Measurements from ENCODE around the gene SNX18. TPM values are rescaled to one million over a fixed set of nuclear protein-coding genes. Genes with fewer than 3 reads are reported as not detected.

The SNX18 gene
- total and polyA plus RNA-seq, 10 of the 15 experiments (the other 5 are each of a cell fraction or from before 2014, with no cell fraction given) = 0.27 to 1.7 (median 0.47) TPM

DNA sequence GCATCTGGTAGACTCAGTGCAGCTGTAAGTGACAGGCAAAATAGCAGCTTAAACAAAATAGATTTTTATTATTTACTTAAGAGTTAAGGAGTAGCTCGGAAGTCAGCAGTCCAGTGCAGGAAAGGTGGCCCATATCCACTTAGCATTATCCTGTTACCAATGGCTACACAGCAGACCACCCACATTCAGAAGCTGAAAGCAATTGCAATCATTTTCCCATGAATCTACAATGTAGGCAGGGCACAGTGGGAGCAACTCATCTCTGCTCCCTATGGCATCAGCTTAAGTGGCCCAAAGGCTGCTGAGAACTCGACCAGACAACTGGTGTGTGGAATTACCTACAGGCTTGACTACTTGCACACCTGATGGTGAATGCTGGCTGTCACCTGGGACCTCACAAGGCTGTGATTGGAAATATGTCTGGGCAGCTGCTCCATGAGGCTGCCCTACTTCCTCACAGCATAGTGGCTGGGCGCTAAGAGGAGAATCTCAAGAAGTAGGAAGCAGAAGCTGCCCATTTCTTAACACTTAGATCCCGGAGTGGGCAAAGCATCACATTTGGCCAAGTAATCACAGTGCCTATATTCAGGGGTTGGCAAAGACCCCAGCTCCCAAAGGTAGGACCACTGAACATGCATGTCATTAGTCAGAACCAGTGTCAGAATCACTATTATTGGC, 56.4 kb downstream of the SNX18 start:
- no peak overlapping the region for H3K4me3 ChIP-seq
- no peaks in the 10 kb centered on the region for H3K4me1 ChIP-seq (ENCODE audit: control insufficient read depth, insufficient read depth, low read length)
- intact Hi-C loops (cut with micrococcal nuclease; ENCODE audit: unreplicated experiment) = loop anchor here (5.0 kb wide), 1 partner anchor 198 kb away; no protein-coding TSS in a partner anchor
- no TSS peak for BruUV-seq (replicated peaks)
- no peak overlapping the region for H3K9ac ChIP-seq (ENCODE audit: control insufficient read depth, insufficient read depth, low read length)
- SMC1A ChIA-PET (ENCODE audit: uncharacterized antibody, unreplicated experiment) = no interaction called here
- RAD21 ChIA-PET (ENCODE audit: unreplicated experiment) = no interaction called here
- ATAC-seq = no peak
- CTCF ChIA-PET = no interaction called here
- POLR2A ChIA-PET = interaction anchor here (0.5 kb wide), 1 partner anchor 973 kb away, joined by 3 read pairs; no protein-coding TSS in a partner anchor
- no peaks in the 10 kb centered on the region for H3K79me2 ChIP-seq (ENCODE audit: control insufficient read depth, insufficient read depth, low read length)
- 8% methylated on average over 4 of the region's 4 CpGs for WGBS (ENCODE audit: insufficient coverage, insufficient replicate concordance, low lambda C conversion rate, missing lambda C conversion rate)
- no peak overlapping the region for H3K4me2 ChIP-seq (ENCODE audit: control insufficient read depth, insufficient read depth)
- H3K27ac ChIP-seq (ENCODE audit: control insufficient read depth, insufficient read depth) = no peak overlapping the region
- peaks cover 0 to 2% of the 10 kb centered on the region in 2 experiments; a peak in 1 of 4 replicates for H3K27me3 ChIP-seq (replicated peaks in 1 of 2; ENCODE audit: control insufficient read depth in 2 of 2, insufficient read depth in 2 of 2, low read length in 1 of 2)
- no peaks in the 10 kb centered on the region for H4K20me1 ChIP-seq (ENCODE audit: control insufficient read depth, insufficient read depth)
- no peak for FAIRE-seq
- no peak for TF ChIP-seq JUND (IDR thresholded peaks at IDR 0.05; ENCODE audit: low read depth, low read length)
- no peak for TF ChIP-seq BCLAF1 (IDR thresholded peaks at IDR 0.05)
- TF ChIP-seq POLR2AphosphoS2 (IDR thresholded peaks at IDR 0.05; ENCODE audit: low read depth, low read length) = no peak
- TF ChIP-seq NR2C2 (IDR thresholded peaks at IDR 0.05; ENCODE audit: borderline replicate concordance, control insufficient read depth, insufficient read length, low read depth) = no peak
- TF ChIP-seq, protein P1, sequence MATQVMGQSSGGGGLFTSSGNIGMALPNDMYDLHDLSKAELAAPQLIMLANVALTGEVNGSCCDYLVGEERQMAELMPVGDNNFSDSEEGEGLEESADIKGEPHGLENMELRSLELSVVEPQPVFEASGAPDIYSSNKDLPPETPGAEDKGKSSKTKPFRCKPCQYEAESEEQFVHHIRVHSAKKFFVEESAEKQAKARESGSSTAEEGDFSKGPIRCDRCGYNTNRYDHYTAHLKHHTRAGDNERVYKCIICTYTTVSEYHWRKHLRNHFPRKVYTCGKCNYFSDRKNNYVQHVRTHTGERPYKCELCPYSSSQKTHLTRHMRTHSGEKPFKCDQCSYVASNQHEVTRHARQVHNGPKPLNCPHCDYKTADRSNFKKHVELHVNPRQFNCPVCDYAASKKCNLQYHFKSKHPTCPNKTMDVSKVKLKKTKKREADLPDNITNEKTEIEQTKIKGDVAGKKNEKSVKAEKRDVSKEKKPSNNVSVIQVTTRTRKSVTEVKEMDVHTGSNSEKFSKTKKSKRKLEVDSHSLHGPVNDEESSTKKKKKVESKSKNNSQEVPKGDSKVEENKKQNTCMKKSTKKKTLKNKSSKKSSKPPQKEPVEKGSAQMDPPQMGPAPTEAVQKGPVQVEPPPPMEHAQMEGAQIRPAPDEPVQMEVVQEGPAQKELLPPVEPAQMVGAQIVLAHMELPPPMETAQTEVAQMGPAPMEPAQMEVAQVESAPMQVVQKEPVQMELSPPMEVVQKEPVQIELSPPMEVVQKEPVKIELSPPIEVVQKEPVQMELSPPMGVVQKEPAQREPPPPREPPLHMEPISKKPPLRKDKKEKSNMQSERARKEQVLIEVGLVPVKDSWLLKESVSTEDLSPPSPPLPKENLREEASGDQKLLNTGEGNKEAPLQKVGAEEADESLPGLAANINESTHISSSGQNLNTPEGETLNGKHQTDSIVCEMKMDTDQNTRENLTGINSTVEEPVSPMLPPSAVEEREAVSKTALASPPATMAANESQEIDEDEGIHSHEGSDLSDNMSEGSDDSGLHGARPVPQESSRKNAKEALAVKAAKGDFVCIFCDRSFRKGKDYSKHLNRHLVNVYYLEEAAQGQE (IDR thresholded peaks at IDR 0.05; ENCODE audit: low read depth, low read length) = no peak
- TF ChIP-seq E2F4 (IDR thresholded peaks at IDR 0.05; ENCODE audit: low read depth, low read length) = no peak
- TF ChIP-seq NFYB (IDR thresholded peaks at IDR 0.05; ENCODE audit: insufficient read depth, low read depth, low read length) = no peak
- TF ChIP-seq SPI1 (IDR thresholded peaks at IDR 0.05; ENCODE audit: borderline replicate concordance, insufficient read depth, low read depth, low read length) = no peak
- no peak for TF ChIP-seq SKIL (IDR thresholded peaks at IDR 0.05; ENCODE audit: low read depth, poor library complexity, severe bottlenecking)
- no peak for TF ChIP-seq BHLHE40 (IDR thresholded peaks at IDR 0.05; ENCODE audit: borderline replicate concordance in 1 of 2, low read depth in 2 of 2, low read length in 1 of 2)
- no peaks in the 10 kb centered on the region for H3K36me3 ChIP-seq (ENCODE audit: control insufficient read depth in 2 of 2, insufficient read depth in 2 of 2, low read length in 1 of 2)
- DNase-seq (ENCODE audit: low read depth, low spot score) = no peak
- in situ Hi-C loops (cut with MboI) = no loop called here
- H2AFZ ChIP-seq (ENCODE audit: control insufficient read depth, low read depth, low read length) = no peak overlapping the region
- no peaks in the 10 kb centered on the region for H3K9me3 ChIP-seq (replicated peaks; ENCODE audit: control insufficient read depth, insufficient read depth, low read length)
